Measurements from ENCODE around the gene PCP4.

DNA sequence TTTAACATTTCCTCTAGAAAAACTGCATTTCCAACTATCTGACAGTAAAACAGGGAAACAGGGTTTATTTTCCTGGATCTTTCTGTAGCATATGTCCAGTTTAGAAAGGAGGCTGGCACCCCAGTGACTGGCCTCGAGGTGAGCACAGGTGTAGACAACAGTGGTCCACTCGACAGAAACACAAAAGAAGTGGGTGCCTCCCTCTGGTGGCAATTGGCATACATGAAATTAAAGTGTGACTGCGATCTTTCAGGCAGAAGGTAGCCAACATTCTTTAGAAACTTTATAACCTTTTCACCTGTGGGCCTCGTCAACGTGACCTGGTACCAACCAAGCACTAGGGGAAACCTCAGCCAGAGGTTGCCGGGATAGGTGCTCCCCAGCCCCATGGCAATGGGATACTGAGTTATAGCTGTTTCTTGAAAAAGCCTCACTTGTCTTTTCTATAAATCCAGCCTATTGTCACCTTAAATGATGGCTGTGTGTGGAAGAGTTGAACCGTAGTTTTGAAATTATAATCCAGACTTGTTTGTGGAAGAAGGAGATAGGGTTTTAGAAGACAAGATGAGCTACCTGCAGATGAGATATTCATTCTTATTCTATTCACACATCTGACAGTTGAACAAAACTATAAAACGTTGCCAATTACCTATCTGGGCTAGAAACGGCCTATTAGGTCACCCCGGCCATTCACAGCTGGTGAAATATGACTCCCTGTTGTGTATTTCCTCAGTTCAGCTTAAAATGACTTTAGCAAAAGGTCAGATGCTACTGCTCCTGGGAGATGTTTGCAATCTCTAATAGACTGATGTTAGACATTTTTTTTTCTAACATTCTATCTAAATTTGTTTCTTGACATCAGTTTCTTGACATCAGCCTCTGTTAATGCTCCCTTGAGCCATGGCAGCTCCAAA, 44.3 kb downstream of the PCP4 start:
- TF ChIP-seq CTCF (IDR thresholded peaks at IDR 0.05), result peak; percentile 39
- no peak for TF ChIP-seq EZH2 (IDR thresholded peaks at IDR 0.05)
- no peak for TF ChIP-seq EZH2phosphoT487 (IDR thresholded peaks at IDR 0.05)
